HepG2 (cell line): ENCODE measurements around the gene CTNNA2.

ENCODE experiments used
- ATF2 ChIP-seq: sonication (generic); formaldehyde crosslinking; IDR thresholded peaks from 2 replicates; pipeline ENCODE4 v1.4.0; 2020; ENCODE audit warnings: missing genetic modification reagents
- HDAC1 ChIP-seq: sonication (generic); formaldehyde crosslinking; IDR thresholded peaks from 2 replicates; pipeline ENCODE4 v1.5.1; 2020; ENCODE audit warnings: mild to moderate bottlenecking, missing genetic modification reagents
- JUN ChIP-seq: sonication (generic); formaldehyde crosslinking; IDR thresholded peaks from 2 replicates; pipeline ENCODE4 v1.4.0; 2020; ENCODE audit warnings: mild to moderate bottlenecking, missing genetic modification reagents
- MAX ChIP-seq: IDR thresholded peaks from 2 replicates; pipeline ENCODE4 v1.6.1; 2012; ENCODE audit warnings: inconsistent platforms
- PBX2 ChIP-seq: IDR thresholded peaks from 2 replicates; pipeline ENCODE4 v1.6.1; 2016; ENCODE audit warnings: control low read depth
- POLR2A ChIP-seq, 2 experiments: IDR thresholded peaks; 2 replicates each; pipeline ENCODE4 v1.6.1; 2011; ENCODE audit warnings: low read depth in 2 of 2, low read length in 2 of 2, mild to moderate bottlenecking in 1 of 2, moderate library complexity in 1 of 2; ENCODE audit not compliant: insufficient read depth in 1 of 2
- ZBTB43 ChIP-seq: sonication (generic); formaldehyde crosslinking; conservative IDR thresholded peaks from 2 replicates; pipeline ENCODE4 v1.4.0; 2020; ENCODE audit warnings: missing genetic modification reagents

- TF ChIP-seq HDAC1: no peak
- TF ChIP-seq PBX2 (CRISPR knock-in tag): no peak
- TF ChIP-seq JUN: no peak
- no peak for TF ChIP-seq POLR2A (IDR thresholded peaks at IDR 0.05; ENCODE audit: insufficient read depth in 1 of 2, low read depth in 2 of 2, low read length in 2 of 2)
- TF ChIP-seq ZBTB43 (CRISPR knock-in tag): no peak
- no peak for TF ChIP-seq MAX
- TF ChIP-seq ATF2 (CRISPR knock-in tag): no peak
Measured at GRCh38 chr2:80489717-80490116, 976.9 kb downstream of the CTNNA2 start.
